Vagina (tissue), 2 donors: ENCODE measurements around the gene TMEM11.

Source experiments
- POLR2A ChIP-seq, 2 donors: fragments of 450-650 bp; IDR thresholded peaks; one replicate each; pipeline ENCODE4 v1.6.1; 2017; ENCODE audit warnings: antibody characterized with exemption in 2 of 2, mild to moderate bottlenecking in 2 of 2, moderate library complexity in 2 of 2
- TF ChIP-seq, protein P1 (sequence below), 3 experiments: fragments of 450-650 bp in 2 of 3; fragments of 200-600 bp in 1 of 3; sonication (generic) in 1 of 3; IDR thresholded peaks; one replicate each; pipeline ENCODE4 v1.5.1; 2017 to 2019; ENCODE audit warnings: antibody characterized with exemption in 3 of 3, mild to moderate bottlenecking in 2 of 3, moderate library complexity in 2 of 3

DNA sequence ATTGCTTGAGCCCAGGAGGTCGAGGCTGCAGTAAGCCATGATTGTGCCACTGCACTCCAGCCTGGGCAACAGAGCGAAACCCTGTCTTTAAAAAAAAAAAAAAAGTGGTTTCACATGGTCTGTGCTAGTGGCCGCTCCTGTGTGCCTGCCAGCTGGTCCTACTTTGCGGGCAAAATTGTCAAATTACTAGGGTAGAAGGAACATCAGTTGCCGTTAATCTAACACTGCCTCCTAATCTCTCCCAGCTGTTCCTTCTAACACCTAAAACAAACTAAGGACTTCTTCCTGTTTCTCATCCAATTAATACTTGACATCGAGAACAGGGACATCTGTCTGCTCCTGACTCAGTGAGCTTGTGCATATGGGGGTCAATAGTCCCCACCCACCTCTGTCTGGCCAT, 23.9 kb downstream of the TMEM11 start:
- TF ChIP-seq, protein P1, sequence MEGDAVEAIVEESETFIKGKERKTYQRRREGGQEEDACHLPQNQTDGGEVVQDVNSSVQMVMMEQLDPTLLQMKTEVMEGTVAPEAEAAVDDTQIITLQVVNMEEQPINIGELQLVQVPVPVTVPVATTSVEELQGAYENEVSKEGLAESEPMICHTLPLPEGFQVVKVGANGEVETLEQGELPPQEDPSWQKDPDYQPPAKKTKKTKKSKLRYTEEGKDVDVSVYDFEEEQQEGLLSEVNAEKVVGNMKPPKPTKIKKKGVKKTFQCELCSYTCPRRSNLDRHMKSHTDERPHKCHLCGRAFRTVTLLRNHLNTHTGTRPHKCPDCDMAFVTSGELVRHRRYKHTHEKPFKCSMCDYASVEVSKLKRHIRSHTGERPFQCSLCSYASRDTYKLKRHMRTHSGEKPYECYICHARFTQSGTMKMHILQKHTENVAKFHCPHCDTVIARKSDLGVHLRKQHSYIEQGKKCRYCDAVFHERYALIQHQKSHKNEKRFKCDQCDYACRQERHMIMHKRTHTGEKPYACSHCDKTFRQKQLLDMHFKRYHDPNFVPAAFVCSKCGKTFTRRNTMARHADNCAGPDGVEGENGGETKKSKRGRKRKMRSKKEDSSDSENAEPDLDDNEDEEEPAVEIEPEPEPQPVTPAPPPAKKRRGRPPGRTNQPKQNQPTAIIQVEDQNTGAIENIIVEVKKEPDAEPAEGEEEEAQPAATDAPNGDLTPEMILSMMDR (IDR thresholded peaks at IDR 0.05), result no peak
- TF ChIP-seq POLR2A (IDR thresholded peaks at IDR 0.05), result no peak
